MCF 10A (cell line): ENCODE data around the gene CSKMT. TPM values are rescaled to one million over a fixed set of nuclear protein-coding genes. Genes with fewer than 3 reads are reported as not detected.

Experiments
- BruUV-seq: library from RNA; stranded (reverse); fragments of 400-500 nt; replicated peaks from 2 replicates; lab custom pipeline; 2021; lab: Mats Ljungman, UMichigan
- CTCF ChIA-PET: fragments of 300-600 bp; sonication (Branson Sonifier 250); formaldehyde crosslinking; extraction: SDS; loops from one replicate; lab custom pipeline; 2021; ENCODE audit warnings: antibody characterized with exemption, inconsistent platforms; lab: Yijun Ruan, JAX
- POLR2A ChIA-PET: fragments of 300-600, 350-650 bp; sonication (Branson Sonifier 250); formaldehyde crosslinking; extraction: SDS; loops from one replicate; lab custom pipeline; 2020; ENCODE audit warnings: antibody characterized with exemption, inconsistent platforms; lab: Yijun Ruan, JAX
- DNase-seq: peaks from one replicate; pipeline ENCODE4 v3.0.0-alpha.2; 2018; ENCODE audit not compliant: unreplicated experiment
- H3K27ac Mint-ChIP-seq: one replicate; pipeline ENCODE4 v1.8.0; 2022; ENCODE audit warnings: mild to moderate bottlenecking, low read depth, mixed read lengths; ENCODE audit not compliant: unreplicated experiment
- H3K27me3 Mint-ChIP-seq: one replicate; pipeline ENCODE4 v1.8.0; 2022; ENCODE audit warnings: mixed read lengths; ENCODE audit not compliant: insufficient read depth, unreplicated experiment
- H3K36me3 Mint-ChIP-seq: one replicate; pipeline ENCODE4 v1.8.0; 2022; ENCODE audit warnings: mild to moderate bottlenecking, moderate library complexity, mixed read lengths; ENCODE audit not compliant: insufficient read depth, unreplicated experiment
- H3K4me1 Mint-ChIP-seq: one replicate; pipeline ENCODE4 v1.8.0; 2022; ENCODE audit warnings: mixed read lengths; ENCODE audit not compliant: insufficient read depth, unreplicated experiment
- H3K4me3 Mint-ChIP-seq: one replicate; pipeline ENCODE4 v1.8.0; 2022; ENCODE audit warnings: mild to moderate bottlenecking, moderate library complexity, mixed read lengths; ENCODE audit not compliant: unreplicated experiment
- H3K9me3 Mint-ChIP-seq: one replicate; pipeline ENCODE4 v1.8.0; 2022; ENCODE audit warnings: mixed read lengths; ENCODE audit not compliant: unreplicated experiment
- intact Hi-C: fragments of 100-400 bp; cut with micrococcal nuclease; formaldehyde crosslinking; loops from 2 replicates; pipeline ENCODE4 v1.14.1; 2022
- total RNA-seq: library from RNA; stranded (reverse); gene quantifications from 2 replicates; pipeline ENCODE4 v1.2.3, GENCODE V29; 2022
- TF ChIP-seq, protein P1 (sequence below): fragments of 200-600 bp; IDR thresholded peaks from one replicate; pipeline ENCODE4 v1.8.0; 2022; ENCODE audit warnings: antibody characterized with exemption, mild to moderate bottlenecking; ENCODE audit not compliant: unreplicated experiment

CSKMT gene
- total RNA-seq, 1 experiment from 2014 or later, result 31.2 TPM

DNA sequence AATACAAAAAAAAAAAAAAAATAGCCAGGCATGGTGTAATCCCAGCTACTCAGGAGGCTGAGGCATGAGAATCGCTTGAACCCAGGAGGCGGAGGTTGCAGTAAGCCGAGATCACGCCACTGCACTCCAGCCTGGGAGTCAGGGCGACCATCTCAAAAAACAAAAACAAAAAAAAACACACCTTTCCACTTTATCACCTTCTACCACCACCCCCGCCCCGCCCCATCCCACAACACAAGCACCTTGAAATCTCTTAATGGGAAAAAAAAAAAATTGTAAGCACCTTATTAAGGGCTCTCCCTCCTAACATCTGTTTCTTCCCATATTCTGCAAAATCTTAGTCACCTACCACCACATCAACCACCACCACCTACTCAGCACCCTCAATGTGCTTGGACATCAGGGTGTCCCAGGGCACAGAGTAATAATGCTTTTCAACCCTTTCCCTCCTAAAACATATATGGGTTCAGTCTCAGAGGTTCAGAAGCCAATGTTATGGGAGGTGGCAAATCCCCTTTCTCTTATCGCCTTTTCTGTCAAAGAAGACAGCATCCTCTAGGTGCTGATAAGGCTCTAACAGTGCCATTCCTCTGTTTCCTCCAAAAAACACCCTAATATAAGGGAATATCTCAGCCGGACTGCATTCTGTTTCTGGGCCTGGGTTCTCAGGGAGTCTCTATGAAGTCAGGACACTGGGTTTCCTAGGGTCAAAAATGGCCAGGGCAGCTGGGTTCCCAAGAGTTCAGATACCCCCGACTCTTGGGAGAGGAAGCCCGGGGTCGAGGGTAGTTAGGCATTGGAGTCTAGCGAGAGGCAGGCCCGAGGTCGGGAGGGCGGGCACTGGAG, 12.7 kb upstream of the CSKMT start:
- Mint-ChIP-seq H3K4me1 (peaks cover 14% of the 10 kb centered on the region), H3K27me3 (no peaks in the 10 kb centered on the region), H3K9me3 (no peaks in the 10 kb centered on the region), H3K4me3 (peak overlapping the region; percentile 93), H3K36me3 (peaks cover 22% of the 10 kb centered on the region), H3K27ac (peak overlapping the region; percentile 96)
- TSS peak; percentile 71 for BruUV-seq
- ChIA-PET CTCF (no interaction called here), POLR2A (interaction anchor here (0.7 to 7.1 kb wide), 36 partner anchors 8 to 441 kb away, joined by 3 to 222 read pairs (median 4); partner anchors contain the start of genes AHNAK, B3GAT3, BSCL2 and C11orf98)
- intact Hi-C loops, result loop anchor here (1.0 kb wide), 1 partner anchor 13 kb away; the partner anchor contains the start of genes C11orf98 and CSKMT
- TF ChIP-seq, protein P1, sequence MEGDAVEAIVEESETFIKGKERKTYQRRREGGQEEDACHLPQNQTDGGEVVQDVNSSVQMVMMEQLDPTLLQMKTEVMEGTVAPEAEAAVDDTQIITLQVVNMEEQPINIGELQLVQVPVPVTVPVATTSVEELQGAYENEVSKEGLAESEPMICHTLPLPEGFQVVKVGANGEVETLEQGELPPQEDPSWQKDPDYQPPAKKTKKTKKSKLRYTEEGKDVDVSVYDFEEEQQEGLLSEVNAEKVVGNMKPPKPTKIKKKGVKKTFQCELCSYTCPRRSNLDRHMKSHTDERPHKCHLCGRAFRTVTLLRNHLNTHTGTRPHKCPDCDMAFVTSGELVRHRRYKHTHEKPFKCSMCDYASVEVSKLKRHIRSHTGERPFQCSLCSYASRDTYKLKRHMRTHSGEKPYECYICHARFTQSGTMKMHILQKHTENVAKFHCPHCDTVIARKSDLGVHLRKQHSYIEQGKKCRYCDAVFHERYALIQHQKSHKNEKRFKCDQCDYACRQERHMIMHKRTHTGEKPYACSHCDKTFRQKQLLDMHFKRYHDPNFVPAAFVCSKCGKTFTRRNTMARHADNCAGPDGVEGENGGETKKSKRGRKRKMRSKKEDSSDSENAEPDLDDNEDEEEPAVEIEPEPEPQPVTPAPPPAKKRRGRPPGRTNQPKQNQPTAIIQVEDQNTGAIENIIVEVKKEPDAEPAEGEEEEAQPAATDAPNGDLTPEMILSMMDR, result no peak
- no peak for DNase-seq

DNA sequence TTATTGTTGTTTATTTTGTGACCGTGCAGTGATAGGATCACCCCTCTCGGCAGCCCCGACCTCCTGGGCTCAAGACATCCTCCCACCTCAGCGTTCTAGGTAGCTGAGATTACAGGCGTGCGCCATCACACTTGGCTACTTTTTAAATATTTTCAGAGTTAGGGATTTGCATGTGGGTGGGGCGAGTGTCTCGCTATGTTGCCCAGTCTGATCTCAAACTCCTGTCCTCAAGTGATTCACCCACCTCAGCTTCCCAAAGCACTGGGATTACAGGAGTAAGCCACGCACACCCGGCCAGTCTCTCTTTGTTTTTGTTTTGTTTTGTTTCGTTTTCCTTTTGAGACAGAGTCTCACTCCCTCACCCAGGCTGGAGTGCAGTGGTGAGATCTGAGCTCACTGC, 10.8 kb upstream of the CSKMT start:
- CTCF ChIA-PET, result interaction anchor here (0.6 to 1.6 kb wide), 3 partner anchors 42 to 61 kb away, joined by 3 to 7 read pairs (median 3); partner anchors contain the start of genes EML3 and ROM1
- Mint-ChIP-seq H3K4me3 (no peak overlapping the region), H3K4me1 (peaks cover 14% of the 10 kb centered on the region), H3K36me3 (peaks cover 12% of the 10 kb centered on the region), H3K27ac (peak overlapping the region; percentile 96), H3K9me3 (no peaks in the 10 kb centered on the region), H3K27me3 (no peaks in the 10 kb centered on the region)
- POLR2A ChIA-PET, result interaction anchor here (0.7 to 6.8 kb wide), 8 partner anchors 8 to 178 kb away, joined by 3 to 222 read pairs (median 10); partner anchors contain the start of genes B3GAT3, C11orf98, CSKMT and GANAB
- TF ChIP-seq, protein P1, result no peak
- BruUV-seq, result no TSS peak
- DNase-seq, result no peak
- intact Hi-C loops, result no loop called here

DNA sequence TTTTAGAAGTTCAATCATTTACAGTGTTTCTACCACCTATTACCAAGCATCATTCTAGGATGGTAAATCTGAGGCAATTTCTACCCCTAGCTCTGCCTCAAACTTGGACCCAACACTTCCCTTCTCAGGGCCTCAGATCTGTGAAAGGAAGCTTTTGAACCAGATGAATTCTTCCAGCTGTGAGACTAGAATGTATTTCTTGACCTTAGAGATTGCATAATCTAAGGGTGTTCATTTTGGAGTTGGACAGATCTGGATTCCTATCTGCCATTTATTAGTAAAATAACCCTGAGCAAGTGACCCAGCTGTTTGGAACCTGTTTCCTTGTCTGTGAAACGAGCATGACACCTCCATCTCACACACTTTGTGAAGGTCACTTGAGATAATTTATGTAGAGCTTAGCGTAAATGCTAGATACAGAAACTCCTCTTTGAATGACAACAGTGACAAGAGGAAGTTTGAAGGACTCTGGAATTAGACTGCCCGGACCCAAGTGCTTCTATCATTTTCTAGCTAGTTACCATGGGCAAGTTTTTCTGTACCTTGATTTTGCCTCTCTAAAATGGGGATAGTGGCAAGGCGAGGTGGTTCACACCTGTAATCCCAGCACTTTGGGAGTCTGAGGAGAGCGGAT, 8.2 kb upstream of the CSKMT start:
- no peaks in the 10 kb centered on the region for H3K27me3 Mint-ChIP-seq
- H3K27ac Mint-ChIP-seq, result no peak overlapping the region
- no peaks in the 10 kb centered on the region for H3K9me3 Mint-ChIP-seq
- ChIA-PET POLR2A (interaction anchor here (0.6 to 6.8 kb wide), 5 partner anchors 8 to 1010 kb away, joined by 3 to 222 read pairs (median 5); partner anchors contain the start of genes C11orf98, CSKMT, GANAB and LBHD1), CTCF (interaction anchor here (0.6 to 1.7 kb wide), 4 partner anchors 10 to 685 kb away, joined by 3 to 4 read pairs (median 3); no protein-coding TSS in a partner anchor)
- no peak overlapping the region for H3K4me3 Mint-ChIP-seq
- no peak for DNase-seq
- BruUV-seq, result no TSS peak
- H3K36me3 Mint-ChIP-seq, result peaks cover 17% of the 10 kb centered on the region
- H3K4me1 Mint-ChIP-seq, result peaks cover 14% of the 10 kb centered on the region
- TF ChIP-seq, protein P1, result no peak
- intact Hi-C loops, result no loop called here
